Upper lobe of right lung (tissue), 1 donor: ENCODE measurements around the gene TSTD1. TPM values are rescaled to one million over a fixed set of nuclear protein-coding genes. Genes with fewer than 3 reads are reported as not detected.
A peak's percentile ranks its signal among the peaks of the same experiment; 100 is the strongest.

ENCODE experiments used
- ATAC-seq: fragments of 200-7000 bp; cut with Tn5 transposase; one replicate; pipeline ENCODE4 v1.9.1; 2020; ENCODE audit warnings: mild to moderate bottlenecking, moderate library complexity
- DNase-seq: peaks from one replicate; pipeline ENCODE4 v3.0.0-alpha.2; 2020
- H3K27ac ChIP-seq: fragments of 200-600 bp; one replicate; pipeline ENCODE4 v1.8.0; 2022
- H3K27me3 ChIP-seq: fragments of 200-600 bp; one replicate; pipeline ENCODE4 v1.8.0; 2022; ENCODE audit warnings: mild to moderate bottlenecking
- H3K36me3 ChIP-seq: fragments of 200-600 bp; one replicate; pipeline ENCODE4 v1.8.0; 2022
- H3K4me1 ChIP-seq: fragments of 200-600 bp; one replicate; pipeline ENCODE4 v1.8.0; 2022
- H3K4me3 ChIP-seq: fragments of 200-600 bp; one replicate; pipeline ENCODE4 v1.8.0; 2022; ENCODE audit warnings: mild to moderate bottlenecking
- H3K9me3 ChIP-seq: fragments of 200-600 bp; one replicate; pipeline ENCODE4 v1.8.0; 2022
- CTCF ChIP-seq: fragments of 200-600 bp; IDR thresholded peaks from one replicate; pipeline ENCODE4 v1.8.0; 2022; ENCODE audit warnings: antibody characterized with exemption
- intact Hi-C: fragments of 100-400 bp; cut with DNase I; formaldehyde crosslinking; loops from one replicate; pipeline ENCODE4 v1.11.0; 2022
- long read RNA-seq: library from polyadenylated mRNA; unstranded; transcript quantifications from one replicate; pipeline ENCODE4 v2.0.0, GENCODE V29; 2021
- total RNA-seq: library from RNA; stranded (reverse); fragmentation: NEBNext Ultra II Directional; extraction: Animal tissue kit (Norgen Biotek cat#: 25700); gene quantifications from one replicate; pipeline ENCODE4 v1.2.1, GENCODE V29; 2021
- donor health status: DM: no; HTN: yes; CAD: no; lungs with severe emphysema.

Gene TSTD1
- 50.6 TPM for total RNA-seq
- long read RNA-seq, transcript TSTD1-204 (4 exons, 593 nt): major isoform, 11 of 25 reads
- long read RNA-seq, partial matches to known transcripts: 0 of 25 reads
- long read RNA-seq, other reads (novel, unspliced or antisense): 9 of 25 reads

GRCh38 chr1:161038523-161039153 lies at the start of gene TSTD1:
Gene TSTD1 (minus strand): TSS chr1:161038964. CDS start chr1:161038889, 75 bp downstream.
- Histone ChIP-seq H3K4me3 (peak within 1 kb of the TSS; percentile 63), H3K36me3 (peaks cover 39% of the 10 kb centered on the region), H3K9me3 (no peaks in the 10 kb centered on the region), H3K27ac (peak within 1 kb of the TSS; percentile 77), H3K27me3 (no peaks in the 10 kb centered on the region), H3K4me1 (peaks cover 11% of the 10 kb centered on the region)
- ATAC-seq (peak; percentile 97), DNase-seq (peak; percentile 93)
- intact Hi-C loops: no loop called here
- no peak for TF ChIP-seq CTCF

GRCh38 chr1:161086457-161086856 lies 47.7 kb upstream of the TSTD1 start:
- intact Hi-C loops: no loop called here
- ATAC-seq (no peak), DNase-seq (no peak)
- Histone ChIP-seq H3K27ac (no peak overlapping the region), H3K4me1 (peaks cover 13% of the 10 kb centered on the region), H3K36me3 (no peaks in the 10 kb centered on the region), H3K9me3 (no peaks in the 10 kb centered on the region), H3K27me3 (no peaks in the 10 kb centered on the region), H3K4me3 (no peak overlapping the region)
- no peak for TF ChIP-seq CTCF

GRCh38 chr1:161085165-161085564 lies 46.4 kb upstream of the TSTD1 start:
- ATAC-seq: no peak
- Histone ChIP-seq H3K27ac (no peak overlapping the region), H3K36me3 (no peaks in the 10 kb centered on the region), H3K4me3 (no peak overlapping the region), H3K27me3 (no peaks in the 10 kb centered on the region), H3K4me1 (peaks cover 13% of the 10 kb centered on the region), H3K9me3 (no peaks in the 10 kb centered on the region)
- intact Hi-C loops: no loop called here
- no peak for DNase-seq
- no peak for TF ChIP-seq CTCF

- DNase-seq: no peak
- Histone ChIP-seq H3K9me3 (no peaks in the 10 kb centered on the region), H3K4me3 (no peak overlapping the region), H3K4me1 (peaks cover 13% of the 10 kb centered on the region), H3K36me3 (no peaks in the 10 kb centered on the region), H3K27me3 (no peaks in the 10 kb centered on the region), H3K27ac (no peak overlapping the region)
- no peak for ATAC-seq
- TF ChIP-seq CTCF: no peak
- intact Hi-C loops: no loop called here
These were observed 45.8 kb upstream of the TSTD1 start for GRCh38 chr1:161084597-161084988.

- H3K36me3 ChIP-seq: no peaks in the 10 kb centered on the region
- ATAC-seq: no peak
- H3K9me3 ChIP-seq: no peaks in the 10 kb centered on the region
- intact Hi-C loops: no loop called here
- peaks cover 13% of the 10 kb centered on the region for H3K4me1 ChIP-seq
- H3K27me3 ChIP-seq: no peaks in the 10 kb centered on the region
- H3K4me3 ChIP-seq: no peak overlapping the region
- H3K27ac ChIP-seq: peak overlapping the region; percentile 42
- TF ChIP-seq CTCF: no peak
- no peak for DNase-seq
These were observed 45.2 kb upstream of the TSTD1 start for GRCh38 chr1:161083748-161084596.
